DND-41 (cell line): ENCODE data around the gene HOXC10.

Experiments used
- ATAC-seq: fragments of 200-7000 bp; cut with Tn5 transposase; 3 replicates; pipeline ENCODE4 v1.9.1; 2021; ENCODE audit warnings: low read depth; ENCODE audit not compliant: insufficient read depth
- DNase-seq: peaks from one replicate; pipeline ENCODE4 v3.0.0-alpha.2; 2020
- H2AFZ ChIP-seq: 2 replicates; pipeline ENCODE4 v1.6.0; 2012; ENCODE audit warnings: low read depth, low read length
- H3K27ac ChIP-seq: 2 replicates; pipeline ENCODE4 v1.5.1; 2012; ENCODE audit warnings: low read length, inconsistent platforms
- H3K27me3 ChIP-seq: fragments of 200-600 bp; sonication (generic); 2 replicates; pipeline ENCODE4 v1.6.0; 2012; ENCODE audit warnings: low read length, mild to moderate bottlenecking, inconsistent platforms; ENCODE audit not compliant: insufficient read depth, poor library complexity
- H3K36me3 ChIP-seq: 2 replicates; pipeline ENCODE4 v1.5.1; 2012; ENCODE audit warnings: low read length, inconsistent platforms; ENCODE audit not compliant: insufficient read depth
- H3K4me1 ChIP-seq: 2 replicates; pipeline ENCODE4 v1.5.1; 2012; ENCODE audit warnings: mild to moderate bottlenecking, low read length; ENCODE audit not compliant: insufficient read depth
- H3K4me2 ChIP-seq: 2 replicates; pipeline ENCODE4 v1.6.0; 2012; ENCODE audit warnings: mild to moderate bottlenecking, moderate library complexity, low read length, inconsistent platforms; ENCODE audit not compliant: insufficient read depth
- H3K4me3 ChIP-seq, 2 experiments: fragments of 200-600 bp in 1 of 2; shearing (Covaris generic) in 1 of 2; 2 replicates each; pipeline ENCODE4 v1.5.1; 2012 to 2016; ENCODE audit warnings: inconsistent platforms in 2 of 2, low read length in 2 of 2, mild to moderate bottlenecking in 2 of 2, low read depth in 1 of 2, moderate library complexity in 1 of 2
- H3K79me2 ChIP-seq: 2 replicates; pipeline ENCODE4 v1.6.0; 2012; ENCODE audit warnings: low read length, inconsistent platforms; ENCODE audit not compliant: insufficient read depth
- H3K9ac ChIP-seq: 2 replicates; pipeline ENCODE4 v1.6.0; 2012; ENCODE audit warnings: low read depth, mild to moderate bottlenecking, inconsistent platforms, low read length, moderate library complexity
- H3K9me3 ChIP-seq: 2 replicates; pipeline ENCODE4 v1.5.1; 2012; ENCODE audit warnings: low read length, moderate library complexity, mild to moderate bottlenecking, inconsistent platforms; ENCODE audit not compliant: insufficient read depth, severe bottlenecking
- H4K20me1 ChIP-seq: 2 replicates; pipeline ENCODE4 v1.6.0; 2012; ENCODE audit warnings: low read length; ENCODE audit not compliant: insufficient read depth
- EZH2 ChIP-seq: IDR thresholded peaks from 3 replicates; pipeline ENCODE4 v1.6.1; 2012; ENCODE audit warnings: borderline replicate concordance, low read depth, mild to moderate bottlenecking, moderate library complexity, low read length, inconsistent platforms; ENCODE audit not compliant: severe bottlenecking
- TF ChIP-seq, protein P1 (sequence below): IDR thresholded peaks from 2 replicates; pipeline ENCODE4 v1.5.1; 2012; ENCODE audit warnings: borderline replicate concordance, low read length, moderate library complexity, mild to moderate bottlenecking; ENCODE audit not compliant: poor library complexity, severe bottlenecking; ENCODE audit errors: extremely low read depth

Gene HOXC10

GRCh38 chr12:54026640-54027441, 41.9 kb downstream of the HOXC10 start:
- TF ChIP-seq, protein P1, sequence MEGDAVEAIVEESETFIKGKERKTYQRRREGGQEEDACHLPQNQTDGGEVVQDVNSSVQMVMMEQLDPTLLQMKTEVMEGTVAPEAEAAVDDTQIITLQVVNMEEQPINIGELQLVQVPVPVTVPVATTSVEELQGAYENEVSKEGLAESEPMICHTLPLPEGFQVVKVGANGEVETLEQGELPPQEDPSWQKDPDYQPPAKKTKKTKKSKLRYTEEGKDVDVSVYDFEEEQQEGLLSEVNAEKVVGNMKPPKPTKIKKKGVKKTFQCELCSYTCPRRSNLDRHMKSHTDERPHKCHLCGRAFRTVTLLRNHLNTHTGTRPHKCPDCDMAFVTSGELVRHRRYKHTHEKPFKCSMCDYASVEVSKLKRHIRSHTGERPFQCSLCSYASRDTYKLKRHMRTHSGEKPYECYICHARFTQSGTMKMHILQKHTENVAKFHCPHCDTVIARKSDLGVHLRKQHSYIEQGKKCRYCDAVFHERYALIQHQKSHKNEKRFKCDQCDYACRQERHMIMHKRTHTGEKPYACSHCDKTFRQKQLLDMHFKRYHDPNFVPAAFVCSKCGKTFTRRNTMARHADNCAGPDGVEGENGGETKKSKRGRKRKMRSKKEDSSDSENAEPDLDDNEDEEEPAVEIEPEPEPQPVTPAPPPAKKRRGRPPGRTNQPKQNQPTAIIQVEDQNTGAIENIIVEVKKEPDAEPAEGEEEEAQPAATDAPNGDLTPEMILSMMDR: no peak
- peak; percentile 22 for TF ChIP-seq EZH2
- H3K9me3 ChIP-seq: no peaks in the 10 kb centered on the region
- no peak overlapping the region for H2AFZ ChIP-seq
- no peak overlapping the region for H3K4me3 ChIP-seq
- H4K20me1 ChIP-seq: no peaks in the 10 kb centered on the region
- ATAC-seq (no peak), DNase-seq (no peak)
- no peaks in the 10 kb centered on the region for H3K36me3 ChIP-seq
- H3K4me2 ChIP-seq: no peak overlapping the region
- H3K27ac ChIP-seq: no peak overlapping the region
- H3K79me2 ChIP-seq: no peaks in the 10 kb centered on the region
- no peaks in the 10 kb centered on the region for H3K4me1 ChIP-seq
- H3K27me3 ChIP-seq: peaks cover 53% of the 10 kb centered on the region
- H3K9ac ChIP-seq: no peak overlapping the region

DNA sequence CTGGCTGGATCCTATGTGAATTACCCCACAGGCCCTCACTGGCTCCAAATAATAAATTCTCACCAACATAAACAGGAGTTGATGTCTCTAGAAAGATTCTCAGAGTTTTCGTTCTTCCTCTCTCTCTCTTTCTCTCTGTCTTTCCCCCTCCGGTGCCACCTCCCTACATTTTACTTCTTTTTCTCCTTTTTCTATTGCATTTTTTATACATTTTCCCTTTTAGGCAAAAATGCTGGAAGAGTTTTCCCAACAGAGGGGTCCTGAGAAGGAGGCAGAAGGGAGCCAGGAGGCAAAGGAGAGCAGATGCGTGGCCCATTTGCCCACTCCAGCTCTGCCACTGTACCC, 42.5 kb downstream of the HOXC10 start:
- no peaks in the 10 kb centered on the region for H4K20me1 ChIP-seq
- H3K4me3 ChIP-seq: no peak overlapping the region
- no peaks in the 10 kb centered on the region for H3K9me3 ChIP-seq
- H3K27me3 ChIP-seq: peaks cover 49% of the 10 kb centered on the region
- H2AFZ ChIP-seq: no peak overlapping the region
- H3K27ac ChIP-seq: no peak overlapping the region
- H3K9ac ChIP-seq: no peak overlapping the region
- TF ChIP-seq, protein P1: no peak
- TF ChIP-seq EZH2: no peak
- no peak overlapping the region for H3K4me2 ChIP-seq
- no peaks in the 10 kb centered on the region for H3K4me1 ChIP-seq
- H3K79me2 ChIP-seq: no peaks in the 10 kb centered on the region
- no peaks in the 10 kb centered on the region for H3K36me3 ChIP-seq
- ATAC-seq (no peak), DNase-seq (no peak)

- Histone ChIP-seq H3K27ac (no peak within 1 kb of the TSS), H3K36me3 (no peaks in the 10 kb centered on the region), H3K9ac (no peak within 1 kb of the TSS), H3K27me3 (peaks cover 38% of the 10 kb centered on the region), H2AFZ (no peak within 1 kb of the TSS), H4K20me1 (no peaks in the 10 kb centered on the region), H3K4me2 (no peak within 1 kb of the TSS), H3K79me2 (no peaks in the 10 kb centered on the region), H3K4me1 (no peaks in the 10 kb centered on the region), H3K9me3 (no peaks in the 10 kb centered on the region), H3K4me3 (no peak within 1 kb of the TSS)
- ATAC-seq (no peak), DNase-seq (no peak)
- TF ChIP-seq, protein P1: no peak
- TF ChIP-seq EZH2: no peak
Observed at GRCh38 chr12:54028314-54029201, 43.6 kb downstream of the HOXC10 start, which contains the start of gene HOXC6. Gene HOXC6, plus strand, starts transcription at chr12:54028440. Its CDS starts 82 bp downstream, at chr12:54028522.
